GM23338 (cell line): Measurements from ENCODE around the gene HSPH1. TPM values are rescaled to one million over a fixed set of nuclear protein-coding genes. Genes with fewer than 3 reads are reported as not detected.

ENCODE experiments used
- ATAC-seq: fragments of 200-7000 bp; cut with Tn5 transposase; 3 replicates; pipeline ENCODE4 v1.9.1; 2020
- DNase-seq: peaks from one replicate; pipeline ENCODE4 v3.0.0-alpha.2; 2015; ENCODE audit warnings: low spot score
- H2AFZ ChIP-seq: fragments of 200-600 bp; sonication (generic); 2 replicates; pipeline ENCODE4 v1.8.0; 2016; ENCODE audit warnings: antibody characterized with exemption, mild to moderate bottlenecking, moderate library complexity
- H3F3A ChIP-seq: fragments of 200-600 bp; sonication (generic); replicated peaks from 2 replicates; pipeline ENCODE4 v1.8.0; 2017; ENCODE audit warnings: antibody characterized with exemption, mixed run types, low read depth
- H3K27ac ChIP-seq: fragments of 200-600 bp; sonication (generic); 2 replicates; pipeline ENCODE4 v1.6.1; 2016; ENCODE audit warnings: low read depth
- H3K27me3 ChIP-seq: fragments of 200-600 bp; sonication (generic); 2 replicates; pipeline ENCODE4 v1.8.0; 2016; ENCODE audit warnings: mild to moderate bottlenecking, mixed run types, moderate library complexity; ENCODE audit not compliant: insufficient read depth
- H3K36me3 ChIP-seq: fragments of 200-600 bp; sonication (generic); 2 replicates; pipeline ENCODE4 v1.8.0; 2016; ENCODE audit warnings: mild to moderate bottlenecking; ENCODE audit not compliant: insufficient read depth
- H3K4me1 ChIP-seq: fragments of 200-600 bp; sonication (generic); 2 replicates; pipeline ENCODE4 v1.8.0; 2016; ENCODE audit warnings: mild to moderate bottlenecking, moderate library complexity; ENCODE audit not compliant: insufficient read depth
- H3K4me2 ChIP-seq: fragments of 200-600 bp; sonication (generic); 2 replicates; pipeline ENCODE4 v1.7.1; 2017; ENCODE audit warnings: mixed run types
- H3K4me3 ChIP-seq: fragments of 200-600 bp; sonication (generic); 2 replicates; pipeline ENCODE4 v1.6.1; 2016; ENCODE audit warnings: mixed run types
- H3K79me2 ChIP-seq: fragments of 200-600 bp; sonication (generic); replicated peaks from 2 replicates; pipeline ENCODE4 v1.8.0; 2017; ENCODE audit warnings: mild to moderate bottlenecking; ENCODE audit not compliant: insufficient read depth
- H3K9me2 ChIP-seq: fragments of 200-600 bp; sonication (generic); 2 replicates; pipeline ENCODE4 v1.8.0; 2017; ENCODE audit not compliant: insufficient read depth
- H4K20me1 ChIP-seq: fragments of 200-600 bp; sonication (generic); replicated peaks from 2 replicates; pipeline ENCODE4 v1.8.0; 2017; ENCODE audit warnings: mild to moderate bottlenecking; ENCODE audit not compliant: insufficient read depth
- H3K27ac Mint-ChIP-seq: 2 replicates; pipeline ENCODE4 v1.8.0; 2020; ENCODE audit warnings: inconsistent platforms, mild to moderate bottlenecking, moderate library complexity, mixed read lengths
- H3K27me3 Mint-ChIP-seq: 3 replicates; pipeline ENCODE4 v1.8.0; 2022; ENCODE audit warnings: low read depth, mild to moderate bottlenecking, moderate library complexity, mixed read lengths, inconsistent platforms; ENCODE audit not compliant: insufficient read depth, poor library complexity
- H3K36me3 Mint-ChIP-seq: 3 replicates; pipeline ENCODE4 v1.8.0; 2021; ENCODE audit warnings: low read depth, mild to moderate bottlenecking, inconsistent platforms, moderate library complexity, mixed read lengths
- H3K4me1 Mint-ChIP-seq: 3 replicates; pipeline ENCODE4 v1.8.0; 2020; ENCODE audit warnings: mild to moderate bottlenecking, inconsistent platforms, mixed read lengths
- H3K4me3 Mint-ChIP-seq: 3 replicates; pipeline ENCODE4 v1.8.0; 2021; ENCODE audit warnings: moderate library complexity, mild to moderate bottlenecking, inconsistent platforms, mixed read lengths
- H3K9me3 Mint-ChIP-seq: 3 replicates; pipeline ENCODE4 v1.8.0; 2020; ENCODE audit warnings: moderate library complexity, mild to moderate bottlenecking, inconsistent platforms, mixed read lengths
- CREB1 ChIP-seq: fragments of 250-450 bp; sonication (Bioruptor Pico); IDR thresholded peaks from 2 replicates; pipeline ENCODE4 v1.5.0; 2020; ENCODE audit warnings: low read depth, mild to moderate bottlenecking, moderate library complexity
- CTCF ChIP-seq, 2 experiments: fragments of 200-600 bp in 1 of 2; sonication (generic) in 1 of 2; conservative IDR thresholded peaks; 2 replicates each; pipeline versions ENCODE4 v1.5.1 to v1.6.1; 2016 to 2017; ENCODE audit warnings: antibody characterized with exemption in 2 of 2, low read depth in 2 of 2, mild to moderate bottlenecking in 2 of 2, moderate library complexity in 1 of 2
- ETS1 ChIP-seq: IDR thresholded peaks from 2 replicates; pipeline ENCODE4 v1.6.1; 2016; ENCODE audit warnings: antibody characterized with exemption
- EZH2 ChIP-seq: fragments of 200-600 bp; sonication (generic); IDR thresholded peaks from one replicate; pipeline ENCODE4 v1.8.0; 2017; ENCODE audit warnings: antibody characterized with exemption, mild to moderate bottlenecking, low read depth; ENCODE audit not compliant: unreplicated experiment
- EZH2phosphoT487 ChIP-seq: fragments of 200-600 bp; sonication (generic); IDR thresholded peaks from one replicate; pipeline ENCODE4 v1.8.1; 2018; ENCODE audit warnings: antibody characterized with exemption; ENCODE audit not compliant: unreplicated experiment
- JUNB ChIP-seq: IDR thresholded peaks from one replicate; pipeline ENCODE4 v1.6.1; 2016; ENCODE audit warnings: antibody characterized with exemption; ENCODE audit not compliant: unreplicated experiment
- NANOG ChIP-seq: IDR thresholded peaks from 2 replicates; pipeline ENCODE4 v1.6.1; 2016; ENCODE audit warnings: antibody characterized with exemption, borderline replicate concordance
- POLR2AphosphoS5 ChIP-seq: IDR thresholded peaks from 2 replicates; pipeline ENCODE4 v1.6.1; 2016; ENCODE audit warnings: antibody characterized with exemption, low read depth
- STAT1 ChIP-seq: IDR thresholded peaks from one replicate; pipeline ENCODE4 v1.6.1; 2016; ENCODE audit warnings: antibody characterized with exemption; ENCODE audit not compliant: unreplicated experiment
- ZNF114 ChIP-seq: fragments of 250-450 bp; sonication (Bioruptor Pico); IDR thresholded peaks from 2 replicates; pipeline ENCODE4 v1.5.0; 2020; ENCODE audit warnings: mild to moderate bottlenecking, moderate library complexity
- ZNF331 ChIP-seq: fragments of 250-450 bp; sonication (Bioruptor Pico); IDR thresholded peaks from 2 replicates; pipeline ENCODE4 v1.5.0; 2020; ENCODE audit warnings: low read depth, mild to moderate bottlenecking, moderate library complexity
- ZNF462 ChIP-seq: fragments of 250-450 bp; sonication (Bioruptor Pico); IDR thresholded peaks from 2 replicates; pipeline ENCODE4 v1.5.0; 2020; ENCODE audit warnings: mild to moderate bottlenecking, moderate library complexity
- polyA plus RNA-seq: library from polyadenylated mRNA; unstranded; fragments of >200 nt; fragmentation: Nextera tagmentation; extraction: Ambion mirVana; gene quantifications from 2 replicates; pipeline ENCODE4 v1.2.1, GENCODE V29; 2016
- total RNA-seq: library from RNA; depleted of rRNA; stranded (reverse); fragments of >200 nt; shearing (Covaris generic); gene quantifications from 2 replicates; pipeline ENCODE4 v1.2.3, GENCODE V29; 2014

HSPH1 gene
- total and polyA plus RNA-seq, 2 experiments from 2014 or later = 112 to 147 TPM

- TF ChIP-seq ETS1 (no peak), JUNB (no peak), STAT1 (no peak), ZNF331 (no peak), CREB1 (CRISPR knock-in tag) (no peak)
Observed at GRCh38 chr13:31090096-31090495, 71.6 kb downstream of the HSPH1 start (continued).

DNA sequence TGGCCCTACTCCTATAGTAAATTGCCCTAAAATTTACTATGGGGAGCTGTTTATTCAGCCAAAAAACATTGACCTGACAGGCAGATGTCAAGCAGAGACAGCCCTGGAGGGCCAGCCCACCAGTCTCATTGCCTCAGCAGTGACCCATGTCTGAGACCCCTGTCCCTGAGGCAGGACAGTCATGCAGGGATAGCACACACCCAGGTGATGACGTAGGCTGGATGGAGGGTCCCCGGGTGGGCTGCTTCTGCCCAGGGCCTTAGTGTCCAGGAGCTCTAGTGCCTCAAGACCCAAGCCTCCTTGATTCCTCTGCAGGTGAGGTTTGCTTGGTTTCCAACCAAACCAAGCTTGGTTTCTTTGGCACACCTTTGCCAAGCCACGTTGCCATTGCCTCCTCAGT is 72.1 kb downstream of the HSPH1 start:
- no peaks in the 10 kb centered on the region for H3K27me3 ChIP-seq
- H3K27me3 Mint-ChIP-seq = no peaks in the 10 kb centered on the region
- DNase-seq (no peak), ATAC-seq (no peak)
- H4K20me1 ChIP-seq = no peaks in the 10 kb centered on the region
- no peaks in the 10 kb centered on the region for H3F3A ChIP-seq
- H3K9me3 Mint-ChIP-seq = no peaks in the 10 kb centered on the region
- H3K9me2 ChIP-seq = peaks cover 3% of the 10 kb centered on the region; the same call in 1 of the 2 replicates
- H3K79me2 ChIP-seq = no peaks in the 10 kb centered on the region
- TF ChIP-seq EZH2 = no peak
- TF ChIP-seq EZH2phosphoT487 = no peak
- no peak overlapping the region for H3K4me2 ChIP-seq
- no peak overlapping the region for H3K27ac ChIP-seq
- H3K36me3 ChIP-seq = no peaks in the 10 kb centered on the region
- peaks cover 8% of the 10 kb centered on the region; the same call in 2 of the 3 replicates for H3K4me1 Mint-ChIP-seq
- H3K4me3 ChIP-seq = no peak overlapping the region
- no peak overlapping the region for H2AFZ ChIP-seq
- H3K36me3 Mint-ChIP-seq = no peaks in the 10 kb centered on the region
- H3K4me3 Mint-ChIP-seq = no peak overlapping the region
- H3K4me1 ChIP-seq = no peaks in the 10 kb centered on the region
- H3K27ac Mint-ChIP-seq = no peak overlapping the region

GRCh38 chr13:31088826-31089420 is 72.8 kb downstream of the HSPH1 start:
- Mint-ChIP-seq H3K27ac (no peak overlapping the region), H3K4me3 (no peak overlapping the region), H3K9me3 (no peaks in the 10 kb centered on the region), H3K4me1 (0 out of 3 replicates have a peak, but pooled peaks cover 5% of the 10 kb centered on the region), H3K27me3 (peaks cover 1% of the 10 kb centered on the region), H3K36me3 (no peaks in the 10 kb centered on the region)
- Histone ChIP-seq H3K79me2 (no peaks in the 10 kb centered on the region), H4K20me1 (no peaks in the 10 kb centered on the region), H2AFZ (no peak overlapping the region), H3K36me3 (no peaks in the 10 kb centered on the region), H3K27me3 (no peaks in the 10 kb centered on the region), H3K4me1 (no peaks in the 10 kb centered on the region), H3K4me3 (no peak overlapping the region), H3K9me2 (peaks cover 3% of the 10 kb centered on the region; the same call in 1 of the 2 replicates), H3K4me2 (no peak overlapping the region), H3F3A (no peaks in the 10 kb centered on the region), H3K27ac (no peak overlapping the region)
- no peak for ATAC-seq
- no peak for TF ChIP-seq ZNF462 (CRISPR knock-in tag)
- TF ChIP-seq CREB1 (CRISPR knock-in tag) = no peak
- TF ChIP-seq ZNF114 (CRISPR knock-in tag) = no peak
- TF ChIP-seq CTCF (conservative IDR thresholded peaks at IDR 0.05; ENCODE audit: low read depth in 2 of 2) = no peak
- TF ChIP-seq NANOG = no peak
- no peak for TF ChIP-seq POLR2AphosphoS5
- no peak for DNase-seq
